Aorta (tissue), 5 donors: ENCODE measurements around the gene CFLAR. TPM values are rescaled to one million over a fixed set of nuclear protein-coding genes. Genes with fewer than 3 reads are reported as not detected.
"Not testable (repeated sequence)": the region's sequence is repeated elsewhere in the genome, so short reads cannot be mapped to it uniquely, and the experiment has no call there.

ENCODE experiments used
- ATAC-seq: fragments of 200-7000 bp; cut with Tn5 transposase; one replicate; pipeline ENCODE4 v1.9.1; 2022; ENCODE audit warnings: moderate library complexity; ENCODE audit not compliant: low FRiP score
- DNase-seq, 2 donors: peaks; one replicate each; pipeline ENCODE4 v3.0.0-alpha.2; 2020
- H3K27ac ChIP-seq, 2 donors: one replicate each; pipeline ENCODE4 v1.5.1; 2013; ENCODE audit warnings: low read length in 2 of 2, mild to moderate bottlenecking in 2 of 2, moderate library complexity in 2 of 2, control low read depth in 1 of 2, inconsistent platforms in 1 of 2, low read depth in 1 of 2
- H3K27me3 ChIP-seq, 2 donors: one replicate each; pipeline ENCODE4 v1.6.1; 2013; ENCODE audit warnings: control low read depth in 1 of 2, low read length in 1 of 2, mild to moderate bottlenecking in 1 of 2, moderate library complexity in 1 of 2; ENCODE audit not compliant: insufficient read depth in 2 of 2, control insufficient read depth in 1 of 2
- H3K36me3 ChIP-seq, 2 donors: one replicate each; pipeline ENCODE4 v1.6.1; 2013; ENCODE audit warnings: control low read depth in 1 of 2, low read length in 1 of 2, mild to moderate bottlenecking in 1 of 2; ENCODE audit not compliant: insufficient read depth in 2 of 2, control insufficient read depth in 1 of 2
- H3K4me1 ChIP-seq, 2 donors: one replicate each; pipeline ENCODE4 v1.6.1; 2013; ENCODE audit warnings: low read length in 2 of 2, control low read depth in 1 of 2, mild to moderate bottlenecking in 1 of 2, moderate library complexity in 1 of 2; ENCODE audit not compliant: insufficient read depth in 2 of 2, control insufficient read depth in 1 of 2
- H3K4me3 ChIP-seq, 2 donors: one replicate each; pipeline ENCODE4 v1.5.1; 2013; ENCODE audit warnings: low read length in 2 of 2, control low read depth in 1 of 2, mild to moderate bottlenecking in 1 of 2
- H3K9me3 ChIP-seq: one replicate; pipeline ENCODE4 v1.6.1; 2013; ENCODE audit warnings: mild to moderate bottlenecking, low read length; ENCODE audit not compliant: control insufficient read depth
- WGBS, 2 donors: extraction: QIAGEN DNeasy Blood & Tissue Kit; methylation state at CpG; one replicate each; pipeline ENCODE4 v1.1.7; 2013; 5-methylcytosine and 5-hydroxymethylcytosine counted together
- intact Hi-C, 2 donors: fragments of 100-400 bp; cut with DNase I; formaldehyde crosslinking; loops; one replicate each; pipeline versions ENCODE4 v1.14.2 to v1.15.0; 2022
- polyA plus RNA-seq, 2 donors: library from polyadenylated mRNA; stranded (reverse); fragments of 200-250 nt; gene quantifications; one replicate each; pipeline ENCODE4 v1.2.3, GENCODE V29; 2013
- total RNA-seq, 2 donors: library from RNA; stranded (reverse); fragmentation: NEBNext Ultra II Directional; extraction: Animal tissue kit (Norgen Biotek cat#: 25700); gene quantifications; one replicate each; pipeline ENCODE4 v1.2.1, GENCODE V29; 2021
- donor health status: healthy with polysubstance abuse.
- donor health status: Bipolar disorder and iron deficiency.
- donor health status: DM: no; HTN: no; CAD: no.
- donor health status: DM: no; HTN: no; CAD: no.
- donor health status: DM: yes; HTN: yes; CAD: no.

The CFLAR gene
- total and polyA plus RNA-seq, 4 donors = 30.4 to 244 (median 109) TPM

- WGBS, 2 donors = 97 to 98% methylated on average over 28 of the region's 28 CpGs
- H3K4me1 ChIP-seq = no peaks in the 10 kb centered on the region
- H3K36me3 ChIP-seq = peaks cover 8 to 14% of the 10 kb centered on the region in 2 donors
- ATAC-seq = no peak
- H3K27me3 ChIP-seq = no peaks in the 10 kb centered on the region
- no peak overlapping the region for H3K4me3 ChIP-seq
- no peak overlapping the region for H3K27ac ChIP-seq
- intact Hi-C loops = no loop called here
- H3K9me3 ChIP-seq = no peaks in the 10 kb centered on the region
- no peak for DNase-seq
Measured at GRCh38 chr2:201137505-201138400, 21.8 kb downstream of the CFLAR start.

- WGBS, 2 donors = 94 to 96% methylated on average over 15 of the region's 15 CpGs
- Histone ChIP-seq H3K4me1 (no peaks in the 10 kb centered on the region), H3K9me3 (no peaks in the 10 kb centered on the region), H3K27me3 (no peaks in the 10 kb centered on the region), H3K27ac (no peak overlapping the region), H3K36me3 (peaks cover 8 to 14% of the 10 kb centered on the region in 2 donors), H3K4me3 (no peak overlapping the region)
- DNase-seq = no peak
- intact Hi-C loops = no loop called here
- no peak for ATAC-seq
Measured at GRCh38 chr2:201138401-201138970, 22.5 kb downstream of the CFLAR start.

GRCh38 chr2:201138986-201139781, 23.2 kb downstream of the CFLAR start:
- intact Hi-C loops, DNase-seq, H3K27ac ChIP-seq, ATAC-seq, H3K4me1 ChIP-seq, H3K4me3 ChIP-seq, H3K9me3 ChIP-seq, H3K27me3 ChIP-seq: not testable (repeated sequence)
- 79 to 83% methylated on average over 12 to 14 of the region's 14 CpGs for WGBS, 2 donors
- peaks cover 8 to 14% of the 10 kb centered on the region in 2 donors for H3K36me3 ChIP-seq

GRCh38 chr2:201139836-201140604, 24.1 kb downstream of the CFLAR start:
- DNase-seq = no peak
- H3K27me3 ChIP-seq = no peaks in the 10 kb centered on the region
- no peak for ATAC-seq
- no peaks in the 10 kb centered on the region for H3K9me3 ChIP-seq
- H3K36me3 ChIP-seq = peaks cover 8 to 14% of the 10 kb centered on the region in 2 donors
- no peak overlapping the region for H3K4me3 ChIP-seq
- no peaks in the 10 kb centered on the region for H3K4me1 ChIP-seq
- 55 to 64% methylated on average over 34 of the region's 34 CpGs for WGBS, 2 donors
- H3K27ac ChIP-seq = no peak overlapping the region
- intact Hi-C loops = no loop called here

- no peaks in the 10 kb centered on the region for H3K27me3 ChIP-seq
Measured at GRCh38 chr2:201144101-201145051, 28.4 kb downstream of the CFLAR start.

GRCh38 chr2:201148434-201148990, 32.5 kb downstream of the CFLAR start:
- no peak overlapping the region for H3K4me3 ChIP-seq
- 77 to 81% methylated on average over 1 of the region's 1 CpG for WGBS, 2 donors
- H3K27ac ChIP-seq = no peak overlapping the region
- no peaks in the 10 kb centered on the region for H3K9me3 ChIP-seq
- DNase-seq (no peak), ATAC-seq (no peak)
- H3K27me3 ChIP-seq = no peaks in the 10 kb centered on the region
- peaks cover 0 to 1% of the 10 kb centered on the region in 2 donors for H3K4me1 ChIP-seq
- H3K36me3 ChIP-seq = peaks cover 3 to 9% of the 10 kb centered on the region in 2 donors
- intact Hi-C loops = no loop called here

More at GRCh38 chr2:201144101-201145051, 28.4 kb downstream of the CFLAR start:
- Histone ChIP-seq H3K4me3 (no peak overlapping the region), H3K9me3 (no peaks in the 10 kb centered on the region), H3K4me1 (no peaks in the 10 kb centered on the region), H3K27ac (no peak overlapping the region), H3K36me3 (peaks cover 0 to 3% of the 10 kb centered on the region in 2 donors)
- intact Hi-C loops = no loop called here
- no peak for DNase-seq
- WGBS, 2 donors = 87% methylated on average over 5 of the region's 5 CpGs
- no peak for ATAC-seq

GRCh38 chr2:201149064-201149820, 33.3 kb downstream of the CFLAR start:
- H3K36me3 ChIP-seq = peaks cover 3 to 9% of the 10 kb centered on the region in 2 donors
- intact Hi-C loops = no loop called here
- H3K4me3 ChIP-seq = no peak overlapping the region
- DNase-seq (no peak), ATAC-seq (no peak)
- no peaks in the 10 kb centered on the region for H3K27me3 ChIP-seq
- no peaks in the 10 kb centered on the region for H3K9me3 ChIP-seq
- no peak overlapping the region for H3K27ac ChIP-seq
- peaks cover 0 to 1% of the 10 kb centered on the region in 2 donors for H3K4me1 ChIP-seq
- WGBS, 2 donors = 95% methylated on average over 2 of the region's 2 CpGs
